Measurements from ENCODE around the gene GOLGA6C.
"Not testable (repeated sequence)": the region's sequence is repeated elsewhere in the genome, so short reads cannot be mapped to it uniquely, and the experiment has no call there.

GOLGA6C gene

DNA sequence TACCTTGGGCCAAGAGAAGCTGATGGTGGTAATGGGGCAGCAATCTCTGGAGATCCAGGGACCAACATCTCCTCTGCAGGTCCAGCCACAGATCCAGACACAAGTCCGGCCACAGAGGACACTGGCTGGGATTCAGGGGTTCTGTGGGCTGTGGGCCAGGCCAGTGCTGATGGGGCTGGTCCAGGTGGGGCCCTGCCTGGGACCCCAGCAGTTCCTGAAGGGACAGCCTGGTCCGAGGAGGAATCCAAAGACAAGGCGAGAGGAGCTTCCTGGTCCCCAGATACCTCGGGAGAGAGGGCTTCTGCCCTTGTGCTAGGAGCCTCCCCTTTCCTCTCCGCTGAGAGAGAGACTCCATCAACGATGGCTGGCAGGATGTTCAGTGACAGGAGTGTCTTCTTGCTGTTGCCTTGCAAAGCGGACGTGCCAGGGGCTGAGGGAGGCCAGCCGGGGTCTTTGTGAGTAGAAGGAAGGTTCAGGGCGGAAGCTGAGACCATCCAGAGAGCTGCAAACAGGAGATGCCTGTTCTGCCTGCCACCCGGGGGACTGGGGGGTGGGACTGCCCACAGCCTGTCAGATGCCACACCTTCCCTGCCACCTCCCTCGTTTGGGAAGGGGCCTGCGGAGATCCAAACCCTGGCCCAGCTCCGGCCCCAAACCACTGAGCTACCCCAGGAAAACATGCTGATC lies 24.5 kb upstream of the GOLGA6C start:
- Mint-ChIP-seq H3K4me1 (ENCODE audit: low read depth) (no peaks in the 10 kb centered on the region), H3K9me3 (ENCODE audit: low read depth) (no peaks in the 10 kb centered on the region), H3K27ac (no peak overlapping the region), H3K27me3 (peaks cover 11% of the 10 kb centered on the region), H3K4me3 (no peak overlapping the region), H3K36me3 (no peaks in the 10 kb centered on the region)

DNA sequence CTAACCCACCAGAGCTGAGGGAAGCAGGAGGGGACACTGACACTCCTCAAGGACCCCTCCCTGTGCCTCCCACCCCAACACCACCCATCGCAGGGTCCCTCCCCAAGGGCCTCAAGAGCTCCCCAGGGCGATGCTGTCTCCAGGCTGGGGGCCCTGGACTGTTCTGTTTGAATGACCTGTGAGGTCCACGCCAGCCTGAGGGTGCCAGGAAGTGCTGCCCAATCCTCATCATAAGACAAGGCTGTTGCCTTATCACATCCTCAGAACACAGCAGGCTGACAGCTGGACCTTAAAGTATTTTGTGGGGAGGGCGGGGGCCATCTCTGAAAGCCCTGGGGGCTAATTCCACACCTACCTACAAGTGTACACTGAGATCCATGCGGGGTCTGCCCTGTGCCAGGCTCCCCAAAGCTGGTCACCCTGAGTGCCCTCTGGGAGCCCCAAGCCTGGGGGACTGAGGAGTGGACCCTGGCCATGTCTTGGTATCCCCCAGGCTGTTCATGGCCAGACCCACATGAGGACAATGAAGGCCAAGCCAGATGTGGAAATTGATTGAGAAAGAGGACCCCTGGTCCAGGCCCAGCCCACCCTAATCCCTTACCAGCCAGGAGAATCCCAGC lies 23.8 kb upstream of the GOLGA6C start:
- peaks cover 13% of the 10 kb centered on the region for H3K27me3 Mint-ChIP-seq

DNA sequence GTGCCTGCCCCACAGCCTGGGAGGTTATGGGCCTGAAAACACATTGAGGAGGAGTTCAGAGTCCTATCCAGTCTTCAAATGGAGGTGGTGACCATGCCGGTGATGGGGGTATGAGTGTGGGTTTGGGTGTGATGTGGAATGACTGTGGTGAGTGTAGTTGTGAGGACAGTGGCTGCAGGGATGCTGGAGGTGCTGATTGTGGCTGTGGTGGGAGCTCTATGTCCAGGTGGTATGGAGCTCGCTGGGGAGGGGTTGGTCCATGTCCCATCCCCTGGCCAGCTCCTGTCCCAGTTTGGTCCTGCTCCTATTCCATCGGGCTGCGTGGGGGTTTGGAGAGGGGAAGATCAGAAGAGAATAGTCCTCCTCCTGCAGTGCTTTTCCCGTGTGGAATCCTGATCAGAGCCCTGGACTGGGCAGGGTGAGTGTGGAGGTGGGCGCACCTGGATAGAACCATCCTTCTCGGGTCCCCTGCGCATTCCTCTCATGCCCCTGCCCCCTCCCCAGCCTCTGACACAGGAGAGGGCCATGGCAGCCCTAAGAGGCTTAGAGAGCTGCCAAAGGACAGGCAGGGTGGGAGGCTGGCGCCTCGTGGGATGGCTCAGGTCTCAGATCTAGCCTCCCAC lies 23.0 kb upstream of the GOLGA6C start:
- Mint-ChIP-seq H3K4me1 (ENCODE audit: low read depth) (no peaks in the 10 kb centered on the region), H3K9me3 (ENCODE audit: low read depth) (no peaks in the 10 kb centered on the region), H3K27me3 (peaks cover 13% of the 10 kb centered on the region), H3K4me3 (no peak overlapping the region), H3K27ac (no peak overlapping the region), H3K36me3 (no peaks in the 10 kb centered on the region)

More for the DNA sequence above, 23.8 kb upstream of the GOLGA6C start:
- no peaks in the 10 kb centered on the region for H3K36me3 Mint-ChIP-seq
- H3K4me3 Mint-ChIP-seq = no peak overlapping the region
- no peaks in the 10 kb centered on the region for H3K9me3 Mint-ChIP-seq (ENCODE audit: low read depth)
- H3K4me1 Mint-ChIP-seq (ENCODE audit: low read depth) = no peaks in the 10 kb centered on the region
- H3K27ac Mint-ChIP-seq = no peak overlapping the region

DNA sequence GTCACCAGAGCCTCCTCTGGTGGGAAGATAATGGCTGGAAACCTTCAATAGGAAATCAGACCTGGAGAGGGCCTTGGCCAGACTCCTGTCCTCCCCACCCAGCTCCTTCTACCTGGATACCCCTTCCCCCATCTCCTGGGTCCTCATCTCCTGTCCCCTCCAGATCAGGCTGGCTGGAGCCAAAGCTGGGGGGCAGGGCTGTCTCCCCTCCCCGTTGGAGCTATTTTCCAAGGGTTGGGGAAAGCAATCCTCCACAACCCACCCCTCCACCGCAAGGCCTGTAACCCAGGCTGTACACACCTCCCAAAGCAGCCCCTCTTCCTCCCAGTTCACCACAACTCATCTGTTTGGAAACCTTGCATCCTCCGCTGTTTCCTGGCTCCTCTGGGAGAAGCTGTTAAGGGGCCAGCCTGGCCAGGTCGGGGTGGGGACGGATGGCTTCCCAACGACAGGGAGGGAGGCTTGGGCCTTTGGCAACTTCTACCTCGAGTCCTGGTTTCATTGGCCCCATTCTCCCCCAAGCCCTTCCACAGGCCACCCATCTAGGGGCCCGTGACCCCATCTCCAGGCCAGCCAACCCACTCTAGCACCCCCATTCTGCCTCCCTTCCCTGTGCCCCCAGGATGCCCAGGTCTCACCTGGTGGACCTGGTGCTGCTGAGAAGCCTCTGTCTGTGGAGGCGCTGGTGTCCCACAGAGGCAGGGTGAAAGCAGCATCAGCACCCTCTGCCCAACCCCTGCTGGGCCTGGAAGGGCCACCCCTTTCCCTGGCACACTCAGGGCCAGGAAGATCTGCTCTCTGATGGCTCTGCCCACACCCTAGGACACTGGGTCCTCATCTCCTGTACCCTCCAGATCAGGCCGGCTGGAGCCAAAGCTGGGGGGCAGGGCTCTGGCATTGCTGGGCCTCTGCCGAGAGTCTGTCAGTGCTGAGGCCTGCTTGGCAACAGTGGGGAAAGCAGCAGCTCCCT lies 22.1 kb upstream of the GOLGA6C start:
- Mint-ChIP-seq H3K36me3 (no peaks in the 10 kb centered on the region), H3K27me3 (peaks cover 16% of the 10 kb centered on the region), H3K4me3 (no peak overlapping the region), H3K9me3 (ENCODE audit: low read depth) (no peaks in the 10 kb centered on the region), H3K4me1 (ENCODE audit: low read depth) (no peaks in the 10 kb centered on the region), H3K27ac (no peak overlapping the region)

DNA sequence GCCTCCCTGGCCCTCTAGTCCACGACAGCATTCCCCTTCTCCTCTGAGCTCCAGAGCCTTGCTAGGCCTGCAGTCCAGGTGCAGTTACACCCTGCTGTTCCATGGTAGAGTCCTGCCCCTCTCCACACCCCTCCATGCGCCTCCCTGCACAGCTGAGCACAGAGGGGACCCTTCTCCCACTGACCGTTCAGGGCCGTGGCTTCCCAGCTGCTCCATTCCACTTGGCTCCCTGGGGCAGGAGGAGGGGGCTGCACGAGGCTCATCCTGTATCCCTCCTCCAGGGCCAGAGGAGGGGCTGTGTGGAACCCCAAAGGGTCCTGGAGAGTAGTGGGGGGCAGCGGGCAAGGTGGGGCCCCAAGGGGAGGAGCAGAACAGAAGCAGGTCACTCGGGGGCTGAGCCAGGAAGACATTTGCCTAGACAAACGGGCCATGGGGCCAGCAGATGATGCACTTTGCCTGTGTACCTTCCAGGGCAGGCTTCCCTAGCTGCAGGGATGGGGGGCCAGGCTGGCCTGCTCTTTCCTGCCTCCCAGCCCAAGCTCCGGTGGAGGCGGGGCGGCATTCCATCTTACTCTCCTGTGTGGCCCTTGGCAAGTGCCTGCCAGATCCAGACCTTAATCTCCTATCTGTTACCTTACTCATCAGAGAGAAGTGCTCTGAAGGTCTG lies 20.7 kb upstream of the GOLGA6C start:
- H3K27me3 Mint-ChIP-seq = peaks cover 10% of the 10 kb centered on the region
- no peak overlapping the region for H3K27ac Mint-ChIP-seq
- no peaks in the 10 kb centered on the region for H3K4me1 Mint-ChIP-seq (ENCODE audit: low read depth)
- no peaks in the 10 kb centered on the region for H3K36me3 Mint-ChIP-seq
- H3K4me3 Mint-ChIP-seq = no peak overlapping the region
- no peaks in the 10 kb centered on the region for H3K9me3 Mint-ChIP-seq (ENCODE audit: low read depth)

DNA sequence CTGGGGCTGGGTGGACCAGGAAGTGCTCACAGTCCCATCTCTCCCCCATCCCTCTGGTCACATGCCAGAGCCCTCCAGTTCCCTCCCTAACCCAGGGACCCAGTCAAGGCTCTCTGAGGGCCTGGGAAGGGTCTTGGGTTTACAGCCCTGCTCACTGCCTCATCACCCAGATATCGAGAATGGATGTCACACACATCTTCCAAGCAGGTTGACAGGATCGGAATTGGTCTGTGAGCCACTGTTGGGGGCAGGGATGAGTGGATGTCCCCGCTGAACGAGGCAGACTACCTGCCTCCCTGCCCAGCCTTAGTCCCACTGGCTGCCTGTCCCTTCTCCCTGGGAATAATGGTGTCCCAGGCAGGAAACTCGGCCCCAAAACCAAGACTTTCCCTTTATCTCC lies 20.0 kb upstream of the GOLGA6C start:
- Mint-ChIP-seq H3K4me1 (ENCODE audit: low read depth) (no peaks in the 10 kb centered on the region), H3K9me3 (ENCODE audit: low read depth) (no peaks in the 10 kb centered on the region), H3K36me3 (no peaks in the 10 kb centered on the region), H3K27ac (no peak overlapping the region), H3K4me3 (no peak overlapping the region), H3K27me3 (peaks cover 9% of the 10 kb centered on the region)

DNA sequence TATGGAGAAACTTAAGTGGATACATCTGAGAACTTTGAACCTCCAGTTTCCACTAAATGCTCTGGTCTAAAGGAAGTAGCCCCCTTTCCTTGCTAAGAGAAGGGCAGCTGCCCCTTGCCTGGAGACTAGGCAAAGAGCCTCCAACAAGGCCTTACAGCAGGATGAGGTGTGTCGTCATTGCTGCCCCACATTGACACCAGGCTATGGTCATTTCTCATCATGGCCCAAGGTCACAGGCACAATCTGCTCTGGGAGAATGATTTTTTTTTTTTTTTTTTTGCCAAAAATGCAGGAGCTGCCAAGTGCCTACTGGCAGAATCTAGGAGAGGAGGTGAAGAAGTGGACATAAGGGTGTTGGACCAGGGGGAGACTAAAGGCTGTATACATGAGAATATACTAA lies 12.4 kb upstream of the GOLGA6C start:
- not testable (repeated sequence) for H3K9me3 Mint-ChIP-seq (ENCODE audit: low read depth); H3K36me3 Mint-ChIP-seq; H3K27me3 Mint-ChIP-seq; H3K4me3 Mint-ChIP-seq; H3K27ac Mint-ChIP-seq; H3K4me1 Mint-ChIP-seq (ENCODE audit: low read depth)

DNA sequence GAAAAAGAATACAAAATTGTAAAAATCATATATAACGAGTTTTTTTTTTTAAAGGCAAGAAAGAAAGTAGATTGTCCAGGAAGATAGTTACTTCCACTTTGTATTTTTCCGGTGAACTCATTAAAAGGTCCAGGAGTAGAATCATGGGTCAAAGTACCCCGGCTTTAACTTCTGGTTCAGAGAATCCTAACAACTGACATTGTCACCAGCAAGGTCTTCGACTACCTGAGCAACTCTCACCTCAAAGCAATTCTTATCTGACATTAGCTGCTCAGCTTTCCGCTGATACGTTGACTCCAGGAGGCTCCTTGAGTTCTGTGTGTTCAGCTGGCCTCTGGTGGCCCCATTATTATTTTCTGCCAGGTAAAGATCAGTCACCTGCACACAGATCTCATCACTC lies 9.1 kb upstream of the GOLGA6C start:
- not testable (repeated sequence) for H3K36me3 Mint-ChIP-seq; H3K27me3 Mint-ChIP-seq; H3K27ac Mint-ChIP-seq; H3K9me3 Mint-ChIP-seq (ENCODE audit: low read depth); H3K4me1 Mint-ChIP-seq (ENCODE audit: low read depth); H3K4me3 Mint-ChIP-seq

DNA sequence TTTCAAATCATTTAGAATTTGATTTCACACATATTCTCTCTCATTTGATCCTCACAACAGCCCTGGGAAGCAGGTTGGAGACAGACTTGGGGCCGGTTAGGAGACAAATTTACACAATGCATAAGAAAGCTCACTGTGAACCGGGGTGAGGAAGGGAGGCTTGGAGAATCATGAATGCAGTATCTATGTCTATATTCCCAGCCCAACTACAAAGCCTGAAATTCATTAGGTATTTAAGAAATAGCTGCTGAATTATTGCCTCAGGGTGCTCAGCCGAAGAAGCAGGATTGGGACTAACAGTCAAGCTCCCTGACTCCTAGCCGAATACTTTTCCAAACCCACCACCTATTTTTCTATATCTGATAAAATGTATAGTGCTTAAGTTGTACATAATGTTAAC lies 8.4 kb upstream of the GOLGA6C start:
- no peaks in the 10 kb centered on the region for H3K4me1 Mint-ChIP-seq (ENCODE audit: low read depth)
- no peak overlapping the region for H3K27ac Mint-ChIP-seq
- H3K27me3 Mint-ChIP-seq = peaks cover 7% of the 10 kb centered on the region
- H3K9me3 Mint-ChIP-seq (ENCODE audit: low read depth) = no peaks in the 10 kb centered on the region
- no peaks in the 10 kb centered on the region for H3K36me3 Mint-ChIP-seq
- H3K4me3 Mint-ChIP-seq = no peak overlapping the region

DNA sequence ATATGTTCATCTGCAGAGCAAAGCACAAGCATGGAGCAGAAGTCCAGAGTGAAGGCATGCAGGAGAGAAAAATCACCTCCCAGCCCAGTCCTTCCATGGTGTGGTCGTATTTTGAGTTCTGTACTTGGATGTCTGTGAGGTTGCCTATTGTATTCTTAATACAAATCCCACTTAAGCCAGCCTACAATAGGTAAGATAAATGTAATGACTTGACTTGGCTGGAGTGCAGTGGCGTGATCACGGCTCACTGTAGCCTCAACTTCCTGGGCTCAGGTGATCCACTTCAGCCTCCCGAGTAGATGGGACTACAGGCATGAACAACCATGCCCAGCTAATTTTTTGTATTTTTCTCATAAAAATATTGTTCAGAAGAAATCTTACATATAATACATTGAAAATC lies 6.8 kb upstream of the GOLGA6C start:
- not testable (repeated sequence) for H3K36me3 Mint-ChIP-seq; H3K4me3 Mint-ChIP-seq; H3K9me3 Mint-ChIP-seq (ENCODE audit: low read depth); H3K4me1 Mint-ChIP-seq (ENCODE audit: low read depth); H3K27ac Mint-ChIP-seq; H3K27me3 Mint-ChIP-seq

DNA sequence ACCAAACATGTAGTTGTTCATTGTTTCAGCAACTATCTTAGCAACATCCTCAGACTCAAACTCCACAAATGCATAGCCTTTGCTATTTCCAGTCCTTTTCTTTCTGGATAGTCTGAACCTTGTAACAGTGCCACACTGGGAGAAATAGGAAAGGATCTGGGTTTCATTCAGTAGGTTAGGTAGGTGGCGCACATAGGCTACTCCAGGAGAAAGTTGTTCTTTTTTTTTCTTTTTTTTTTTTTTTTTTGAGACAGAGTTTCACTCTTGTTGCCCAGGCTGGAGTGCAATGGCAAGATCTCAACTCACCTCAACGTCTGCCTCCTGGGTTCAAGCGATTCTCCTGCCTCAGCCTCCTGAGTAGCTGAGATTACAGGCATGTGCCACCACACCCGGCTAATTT lies 5.8 kb upstream of the GOLGA6C start:
- not testable (repeated sequence) for H3K9me3 Mint-ChIP-seq (ENCODE audit: low read depth); H3K27me3 Mint-ChIP-seq; H3K27ac Mint-ChIP-seq; H3K4me3 Mint-ChIP-seq; H3K4me1 Mint-ChIP-seq (ENCODE audit: low read depth); H3K36me3 Mint-ChIP-seq

DNA sequence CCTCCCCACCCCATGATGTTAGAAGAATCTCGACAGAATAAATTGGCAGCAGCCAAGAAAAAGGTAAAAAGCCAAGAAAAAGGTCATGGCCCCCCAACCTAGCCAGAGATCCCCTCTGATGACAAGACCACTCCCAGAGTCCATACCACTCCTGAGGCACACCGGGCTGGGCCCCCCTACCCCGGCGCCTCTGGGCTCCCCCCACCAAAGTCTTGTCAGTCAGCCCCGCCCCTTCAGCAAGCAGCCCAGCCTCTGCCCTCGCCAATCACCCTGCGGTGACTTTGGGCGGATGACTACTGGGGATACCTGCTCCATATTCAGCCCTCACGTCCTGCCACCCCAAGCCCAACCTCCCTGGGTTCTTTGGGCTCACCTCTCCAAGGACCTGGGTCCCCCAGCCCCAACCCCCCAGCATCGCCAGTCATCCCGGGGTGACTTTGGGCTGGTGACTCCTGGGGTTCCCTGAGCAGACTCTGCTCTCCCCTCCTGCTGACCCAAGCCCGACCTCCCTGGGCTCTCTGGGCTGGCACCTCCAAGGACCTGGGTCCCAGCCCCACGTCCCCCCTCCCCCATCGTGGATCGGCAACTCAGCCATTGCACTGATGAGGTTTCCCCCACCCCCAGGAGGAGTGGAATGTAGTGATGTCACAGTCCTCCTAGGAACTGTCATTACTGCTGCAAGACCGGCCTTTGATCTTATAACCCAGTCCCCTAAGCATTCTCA lies 648 bp downstream of the GOLGA6C start:
- H3K36me3 Mint-ChIP-seq; H3K9me3 Mint-ChIP-seq (ENCODE audit: low read depth); H3K27me3 Mint-ChIP-seq; H3K4me3 Mint-ChIP-seq; H3K27ac Mint-ChIP-seq; H3K4me1 Mint-ChIP-seq (ENCODE audit: low read depth): not testable (repeated sequence)

DNA sequence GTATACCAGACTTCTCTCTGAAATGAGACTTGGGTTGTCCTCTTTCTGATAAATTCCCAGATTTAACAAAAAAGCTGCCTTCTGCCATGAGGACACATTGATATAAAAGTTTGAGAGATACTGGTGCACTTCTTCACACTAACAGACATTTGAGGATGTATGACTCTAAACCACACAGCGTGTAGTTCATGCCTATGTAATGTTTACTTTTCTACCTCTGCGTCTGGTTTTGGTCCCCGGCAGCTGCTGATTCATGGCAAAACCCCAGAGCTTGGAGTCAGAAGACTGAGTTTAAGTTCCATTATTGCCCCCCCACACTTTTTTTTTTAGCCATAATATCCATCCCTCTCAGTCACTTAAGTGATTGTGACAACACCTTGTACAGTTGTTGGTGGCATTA lies 1.7 kb downstream of the GOLGA6C start:
- H3K27me3 Mint-ChIP-seq; H3K27ac Mint-ChIP-seq; H3K36me3 Mint-ChIP-seq; H3K4me3 Mint-ChIP-seq; H3K4me1 Mint-ChIP-seq (ENCODE audit: low read depth); H3K9me3 Mint-ChIP-seq (ENCODE audit: low read depth): not testable (repeated sequence)

DNA sequence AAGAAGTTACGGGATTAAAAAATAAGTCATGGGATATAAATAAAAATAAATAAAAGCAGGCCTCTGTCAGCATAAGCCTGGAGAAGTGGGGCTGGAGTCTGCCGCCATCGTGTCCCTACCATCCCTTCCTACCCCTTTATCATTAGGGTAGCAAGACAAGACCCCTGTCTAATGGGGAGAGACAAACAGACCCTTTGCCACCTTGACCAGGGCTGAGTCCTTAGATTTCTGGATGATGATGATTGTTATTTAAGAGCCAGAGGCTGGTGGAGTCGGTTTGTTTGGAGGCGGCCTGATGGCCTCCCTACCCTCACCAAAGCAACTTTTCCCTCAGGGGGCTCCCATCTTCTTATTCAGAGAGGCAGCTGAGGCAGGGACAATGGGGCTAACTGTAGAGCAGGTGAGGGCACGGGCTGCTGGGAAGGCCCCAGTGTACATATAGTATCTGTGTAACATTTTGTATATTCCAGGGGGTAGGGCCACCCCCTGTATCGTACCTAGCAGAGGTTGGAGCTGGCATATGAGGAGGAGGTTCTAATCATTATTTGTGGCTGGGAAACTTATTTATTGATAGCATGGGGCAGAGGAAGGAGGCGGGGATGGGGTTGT lies 15.7 kb downstream of the GOLGA6C start:
- not testable (repeated sequence) for H3K36me3 Mint-ChIP-seq; H3K27me3 Mint-ChIP-seq; H3K4me1 Mint-ChIP-seq (ENCODE audit: low read depth); H3K9me3 Mint-ChIP-seq (ENCODE audit: low read depth); H3K27ac Mint-ChIP-seq; H3K4me3 Mint-ChIP-seq
